Stomach (tissue), 4 donors: Measurements from ENCODE around the gene SH3BP4.

ENCODE experiments used
- CTCF ChIP-seq, 7 experiments: fragments of 450-650 bp in 4 of 7; fragments of 200-600 bp in 3 of 7; sonication (generic) in 3 of 7; IDR thresholded peaks; one replicate each; pipeline ENCODE4 v1.5.1; 2016 to 2019; ENCODE audit warnings: antibody characterized with exemption in 7 of 7, control low read depth in 2 of 7, mild to moderate bottlenecking in 1 of 7
- EP300 ChIP-seq: sonication (generic); formaldehyde crosslinking; IDR thresholded peaks from one replicate; pipeline ENCODE4 v1.6.1; 2017; ENCODE audit warnings: antibody characterized with exemption
- POLR2AphosphoS5 ChIP-seq, 3 donors: sonication (generic); formaldehyde crosslinking; IDR thresholded peaks; one replicate each; pipeline ENCODE4 v1.6.1; 2016; ENCODE audit warnings: antibody characterized with exemption in 3 of 3

- TF ChIP-seq CTCF (IDR thresholded peaks at IDR 0.05): no peak
- no peak for TF ChIP-seq EP300
- no peak for TF ChIP-seq POLR2AphosphoS5 (IDR thresholded peaks at IDR 0.05)
These were observed 34.6 kb downstream of the SH3BP4 start for GRCh38 chr2:234986390-234986789.
